Measurements from ENCODE around the gene MAST4.
"Not testable (repeated sequence)": the region's sequence is repeated elsewhere in the genome, so short reads cannot be mapped to it uniquely, and the experiment has no call there.

MAST4 gene

GRCh38 chr5:67146574-67146973 lies 550.4 kb downstream of the MAST4 start:
- no peak for DNase-seq

GRCh38 chr5:67146981-67147380 lies 550.8 kb downstream of the MAST4 start:
- DNase-seq, result no peak

- no peak for DNase-seq
Measured at GRCh38 chr5:67147760-67148159, 551.6 kb downstream of the MAST4 start.

GRCh38 chr5:67149057-67149950 lies 553.1 kb downstream of the MAST4 start:
- DNase-seq, result no peak

- DNase-seq, result no peak
Measured at GRCh38 chr5:67149951-67150523, 553.8 kb downstream of the MAST4 start.

GRCh38 chr5:67152400-67152799 lies 556.2 kb downstream of the MAST4 start:
- DNase-seq, result no peak

GRCh38 chr5:67153292-67153691 lies 557.1 kb downstream of the MAST4 start:
- DNase-seq, result no peak

GRCh38 chr5:67154556-67155206 lies 558.5 kb downstream of the MAST4 start:
- no peak for DNase-seq

- DNase-seq, result peak; percentile 61 to 72
Measured at GRCh38 chr5:67156976-67157583, 560.9 kb downstream of the MAST4 start.

GRCh38 chr5:67160272-67160671 lies 564.1 kb downstream of the MAST4 start:
- DNase-seq, result no peak

GRCh38 chr5:67160985-67161384 lies 564.8 kb downstream of the MAST4 start:
- peak; percentile 36 to 67 for DNase-seq

- DNase-seq, result no peak
Measured at GRCh38 chr5:67161767-67162166, 565.6 kb downstream of the MAST4 start.

- DNase-seq, result no peak
Measured at GRCh38 chr5:67163231-67163756, 567.1 kb downstream of the MAST4 start.

- no peak for DNase-seq
Measured at GRCh38 chr5:67163863-67164595, 567.8 kb downstream of the MAST4 start.

GRCh38 chr5:67164856-67165525 lies 568.8 kb downstream of the MAST4 start:
- no peak for DNase-seq

- DNase-seq, result peak; percentile 85 to 87
Measured at GRCh38 chr5:67165526-67166459, 569.6 kb downstream of the MAST4 start.

- peak; percentile 77 to 83 for DNase-seq
Measured at GRCh38 chr5:67166460-67167285, 570.5 kb downstream of the MAST4 start.

GRCh38 chr5:67168069-67168468 lies 571.9 kb downstream of the MAST4 start:
- DNase-seq, result no peak

- DNase-seq, result no peak
Measured at GRCh38 chr5:67170767-67171166, 574.6 kb downstream of the MAST4 start.

GRCh38 chr5:67173351-67173750 lies 577.2 kb downstream of the MAST4 start:
- DNase-seq, result not testable (repeated sequence)

Data from CD4-positive, alpha-beta T cell treated with Interferon alpha-2 for 1 hour (primary cell).